Mucosa of descending colon (tissue), 3 donors: ENCODE measurements around the gene POMT2. TPM values are rescaled to one million over a fixed set of nuclear protein-coding genes. Genes with fewer than 3 reads are reported as not detected.

Experiments used
- ATAC-seq: fragments of 200-7000 bp; cut with Tn5 transposase; one replicate; pipeline ENCODE4 v1.9.1; 2020; ENCODE audit warnings: mild to moderate bottlenecking, moderate library complexity
- DNase-seq, 3 donors: peaks; one replicate each; pipeline ENCODE4 v3.0.0-alpha.2; 2020
- H3K36me3 ChIP-seq: fragments of 200-600 bp; one replicate; pipeline ENCODE4 v1.8.0; 2021; ENCODE audit warnings: low read depth, mild to moderate bottlenecking
- H3K4me1 ChIP-seq: fragments of 200-600 bp; one replicate; pipeline ENCODE4 v1.8.0; 2021; ENCODE audit warnings: low read depth, mild to moderate bottlenecking
- H3K4me3 ChIP-seq: fragments of 200-600 bp; one replicate; pipeline ENCODE4 v1.8.0; 2021; ENCODE audit warnings: mild to moderate bottlenecking
- H3K9me3 ChIP-seq: fragments of 200-600 bp; one replicate; pipeline ENCODE4 v1.8.0; 2021; ENCODE audit warnings: mild to moderate bottlenecking
- CTCF ChIP-seq: fragments of 200-600 bp; IDR thresholded peaks from one replicate; pipeline ENCODE4 v1.8.0; 2022; ENCODE audit warnings: antibody characterized with exemption, mild to moderate bottlenecking
- intact Hi-C, 2 donors: fragments of 100-400 bp; cut with DNase I in 1 of 2; cut with micrococcal nuclease in 1 of 2; formaldehyde crosslinking; loops; one replicate each; pipeline versions ENCODE4 v1.11.0 to v1.11.1; 2022; cut with DNase I, micrococcal nuclease
- total RNA-seq, 3 donors: library from RNA; stranded (reverse); fragmentation: NEBNext Ultra II Directional in 2 of 3; extraction: Animal tissue kit (Norgen Biotek cat#: 25700) in 2 of 3; gene quantifications; one replicate each; pipeline versions ENCODE4 v1.2.1 to v1.2.4, GENCODE V29; 2021 to 2023
- donor health status: DM: no; HTN: no; CAD: no; lungs with moderate emphysema.
- donor health status: DM: no; HTN: no; CAD: no.
- donor health status: DM: no; HTN: yes; CAD: no.

POMT2 gene
- total RNA-seq, 3 donors from 2014 or later: 22.9 to 28.5 (median 23.2) TPM

- Histone ChIP-seq H3K4me1 (peaks cover 2% of the 10 kb centered on the region), H3K36me3 (no peaks in the 10 kb centered on the region), H3K9me3 (no peaks in the 10 kb centered on the region), H3K4me3 (no peak overlapping the region)
- DNase-seq (no peak), ATAC-seq (no peak)
- no peak for TF ChIP-seq CTCF
- intact Hi-C loops: no loop called here
Measured at GRCh38 chr14:77324816-77325745, 4.4 kb upstream of the POMT2 start.

GRCh38 chr14:77324289-77324688 is 3.6 kb upstream of the POMT2 start:
- TF ChIP-seq CTCF: no peak
- Histone ChIP-seq H3K9me3 (no peaks in the 10 kb centered on the region), H3K4me3 (no peak overlapping the region), H3K36me3 (no peaks in the 10 kb centered on the region), H3K4me1 (peaks cover 10% of the 10 kb centered on the region)
- intact Hi-C loops: no loop called here
- no peak for DNase-seq
- no peak for ATAC-seq

GRCh38 chr14:77323571-77323970 is 2.9 kb upstream of the POMT2 start:
- Histone ChIP-seq H3K4me1 (peaks cover 10% of the 10 kb centered on the region), H3K4me3 (no peak overlapping the region), H3K36me3 (no peaks in the 10 kb centered on the region), H3K9me3 (no peaks in the 10 kb centered on the region)
- no peak for DNase-seq
- no peak for TF ChIP-seq CTCF
- ATAC-seq: no peak
- intact Hi-C loops: no loop called here

GRCh38 chr14:77322951-77323350 is 2.3 kb upstream of the POMT2 start:
- no peak for TF ChIP-seq CTCF
- H3K36me3 ChIP-seq: no peaks in the 10 kb centered on the region
- no peaks in the 10 kb centered on the region for H3K9me3 ChIP-seq
- DNase-seq (no peak), ATAC-seq (no peak)
- peaks cover 10% of the 10 kb centered on the region for H3K4me1 ChIP-seq
- no peak overlapping the region for H3K4me3 ChIP-seq
- intact Hi-C loops: no loop called here

- intact Hi-C loops: no loop called here
- no peaks in the 10 kb centered on the region for H3K36me3 ChIP-seq
- ATAC-seq (no peak), DNase-seq (no peak)
- H3K4me1 ChIP-seq: peaks cover 15% of the 10 kb centered on the region
- no peak overlapping the region for H3K4me3 ChIP-seq
- no peak for TF ChIP-seq CTCF
- H3K9me3 ChIP-seq: no peaks in the 10 kb centered on the region
Measured at GRCh38 chr14:77322250-77322902, 1.7 kb upstream of the POMT2 start.
